Stimulated activated effector memory CD8-positive, alpha-beta T cell treated with anti-CD3 and anti-CD28 coated beads, Interleukin-12 subunit alpha, Interleukin-12 subunit beta, amount 100 ng/mL, for 72 hours (primary cell): ENCODE data around the gene HOXB6.

Experiments used
- ATAC-seq: fragments of 150-1000 bp; cut with Tn5 transposase; 2 replicates; pipeline ENCODE4 v1.10.0; 2021
- DNase-seq, 2 donors: peaks; one replicate each; pipeline ENCODE4 v3.0.0; 2021 to 2022; ENCODE audit warnings: low spot score in 2 of 2
- H3K27ac Mint-ChIP-seq: one replicate; pipeline ENCODE4 v1.8.0; 2022; ENCODE audit warnings: mild to moderate bottlenecking, mixed read lengths
- H3K36me3 Mint-ChIP-seq: one replicate; pipeline ENCODE4 v1.8.0; 2022; ENCODE audit warnings: mild to moderate bottlenecking, mixed read lengths
- H3K4me1 Mint-ChIP-seq: one replicate; pipeline ENCODE4 v1.8.0; 2022; ENCODE audit warnings: mixed read lengths
- H3K4me3 Mint-ChIP-seq: one replicate; pipeline ENCODE4 v1.8.0; 2022; ENCODE audit warnings: mild to moderate bottlenecking, mixed read lengths
- H3K9me3 Mint-ChIP-seq: one replicate; pipeline ENCODE4 v1.8.0; 2022; ENCODE audit warnings: mixed read lengths

HOXB6 gene

DNA sequence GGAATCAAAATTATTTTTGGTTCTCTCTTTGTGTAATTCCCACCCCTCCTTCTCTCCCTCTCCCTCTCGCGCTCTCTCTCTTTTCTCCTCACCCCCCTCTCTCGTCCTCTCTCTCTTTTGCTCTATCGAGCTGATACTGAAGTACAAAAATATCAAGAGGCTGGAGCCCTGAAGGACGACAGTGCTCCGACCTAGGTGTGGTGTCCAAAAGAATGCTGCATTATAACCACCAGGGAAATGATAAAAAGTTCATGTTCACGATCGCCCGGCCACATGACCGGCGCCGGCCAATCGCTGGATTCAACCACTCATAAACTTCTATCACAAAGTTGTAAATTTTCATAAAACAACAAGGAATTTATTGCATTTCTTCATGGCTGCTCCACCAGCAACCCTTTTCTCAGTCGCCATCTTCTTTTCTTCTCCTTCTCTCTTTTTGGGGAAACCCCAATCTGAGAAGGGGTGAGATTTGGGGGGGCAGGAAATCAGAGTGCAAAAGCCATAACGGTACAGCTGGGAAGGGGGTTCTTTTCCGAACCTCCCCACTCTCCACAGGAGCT, at the start of gene HOXB6:
HOXB6 (minus strand) TSS at position 217 of the 560 bp plus-strand sequence. CDS start 6,836 bp downstream, outside the sequence.
- Mint-ChIP-seq H3K36me3 (peaks cover 8% of the 10 kb centered on the region), H3K27ac (no peak within 1 kb of the TSS), H3K9me3 (no peaks in the 10 kb centered on the region), H3K4me3 (peak within 1 kb of the TSS; percentile 48), H3K4me1 (peaks cover 38% of the 10 kb centered on the region)
- ATAC-seq (no peak), DNase-seq (no peak)

DNA sequence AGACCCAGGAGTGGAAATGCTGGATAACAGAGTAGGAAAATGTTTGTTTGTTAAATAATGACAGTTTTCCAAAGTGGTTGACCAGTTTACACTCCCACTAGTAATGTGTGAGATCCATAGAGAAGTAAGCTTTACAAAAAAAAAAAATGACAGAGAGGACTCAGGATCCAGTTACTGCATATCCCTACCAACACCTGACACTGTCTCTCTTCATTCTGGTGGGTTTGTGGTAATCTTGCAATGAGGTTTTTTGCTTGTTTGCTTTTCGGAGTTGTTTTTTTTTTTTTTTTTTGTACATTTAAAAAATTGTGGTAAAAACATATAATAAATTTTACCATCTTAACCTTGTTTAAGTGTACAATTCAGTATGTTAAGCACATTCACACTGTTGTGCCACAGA, 45.0 kb upstream of the HOXB6 start:
- Mint-ChIP-seq H3K9me3 (no peaks in the 10 kb centered on the region), H3K27ac (no peak overlapping the region), H3K36me3 (no peaks in the 10 kb centered on the region), H3K4me1 (peaks cover 27% of the 10 kb centered on the region), H3K4me3 (no peak overlapping the region)
- DNase-seq = no peak
- ATAC-seq = no peak

DNA sequence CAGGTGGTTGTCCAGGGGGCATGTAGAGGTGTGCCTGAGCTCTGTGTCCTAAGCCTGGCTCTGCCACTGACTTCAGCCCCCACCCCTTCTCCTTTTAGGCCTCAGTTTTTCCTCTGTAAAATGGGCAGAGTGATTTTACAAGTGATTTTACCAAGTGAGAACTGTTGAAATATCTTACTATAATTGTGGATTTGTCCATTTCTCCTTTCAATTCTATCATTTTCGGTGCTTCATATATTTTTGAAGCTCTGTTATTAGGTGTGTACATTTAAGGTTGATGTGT, 43.1 kb upstream of the HOXB6 start:
- ATAC-seq (no peak), DNase-seq (no peak)
- Mint-ChIP-seq H3K9me3 (no peaks in the 10 kb centered on the region), H3K4me3 (peak overlapping the region; percentile 67), H3K4me1 (peaks cover 27% of the 10 kb centered on the region), H3K36me3 (no peaks in the 10 kb centered on the region), H3K27ac (peak overlapping the region; percentile 15)

GRCh38 chr17:48647103-48647962, 42.5 kb upstream of the HOXB6 start:
- peaks cover 25% of the 10 kb centered on the region for H3K4me1 Mint-ChIP-seq

DNA sequence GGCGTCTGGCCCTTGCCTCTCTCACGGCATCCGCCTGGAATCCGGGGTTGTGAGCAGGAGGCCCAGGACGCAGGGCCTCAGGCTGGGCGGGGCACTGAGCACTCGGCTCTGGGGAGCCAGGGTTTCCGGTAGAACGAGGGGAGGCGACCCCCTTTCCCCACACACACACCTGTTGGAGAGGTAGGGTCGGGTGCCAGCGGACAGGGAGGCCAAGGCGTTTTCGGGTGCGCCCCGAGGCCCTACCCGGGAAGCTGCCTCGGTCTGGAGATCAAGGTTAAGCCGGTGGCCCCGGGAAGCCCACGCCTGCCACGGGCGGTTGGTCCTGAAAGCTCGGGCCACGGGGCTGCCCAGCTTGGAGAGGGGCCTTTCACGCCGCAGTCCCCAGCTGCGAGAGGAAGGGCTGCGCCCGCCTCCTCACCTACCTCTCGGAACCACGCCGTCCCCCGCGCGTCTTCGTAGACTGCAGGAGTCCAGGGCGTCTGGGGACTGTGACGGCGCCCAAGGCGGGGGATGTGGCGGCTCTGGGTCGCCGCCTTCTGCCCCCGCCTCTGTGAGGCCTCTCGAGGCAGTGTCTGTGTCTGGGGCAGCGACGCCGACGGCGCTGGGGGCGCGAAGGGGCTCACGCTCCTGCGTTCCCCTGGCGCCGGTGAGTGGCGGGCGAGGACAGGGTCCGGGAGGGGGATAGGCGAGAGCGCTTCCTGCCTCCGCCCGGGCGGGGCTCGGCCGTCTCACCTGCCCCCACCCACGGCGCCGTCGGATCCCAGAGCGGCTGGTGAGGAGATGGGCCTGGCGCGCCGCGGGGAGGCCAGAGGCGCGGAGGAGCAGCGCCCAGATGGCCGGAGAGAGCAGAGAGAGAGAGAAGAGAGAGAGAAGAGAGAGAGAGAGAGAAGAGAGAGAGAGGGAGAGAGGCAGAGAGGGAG, 41.7 kb upstream of the HOXB6 start:
- Mint-ChIP-seq H3K4me3 (peak overlapping the region; percentile 67), H3K27ac (peak overlapping the region; percentile 15), H3K36me3 (no peaks in the 10 kb centered on the region), H3K9me3 (no peaks in the 10 kb centered on the region), H3K4me1 (peaks cover 27% of the 10 kb centered on the region)
- peak; percentile 24 to 71 for DNase-seq
- peak; percentile 82 for ATAC-seq

More at GRCh38 chr17:48647103-48647962, 42.5 kb upstream of the HOXB6 start:
- peak; percentile 5 for ATAC-seq
- peak overlapping the region; percentile 67 for H3K4me3 Mint-ChIP-seq
- peak overlapping the region; percentile 15 for H3K27ac Mint-ChIP-seq
- no peaks in the 10 kb centered on the region for H3K9me3 Mint-ChIP-seq
- no peaks in the 10 kb centered on the region for H3K36me3 Mint-ChIP-seq
- DNase-seq = no peak

DNA sequence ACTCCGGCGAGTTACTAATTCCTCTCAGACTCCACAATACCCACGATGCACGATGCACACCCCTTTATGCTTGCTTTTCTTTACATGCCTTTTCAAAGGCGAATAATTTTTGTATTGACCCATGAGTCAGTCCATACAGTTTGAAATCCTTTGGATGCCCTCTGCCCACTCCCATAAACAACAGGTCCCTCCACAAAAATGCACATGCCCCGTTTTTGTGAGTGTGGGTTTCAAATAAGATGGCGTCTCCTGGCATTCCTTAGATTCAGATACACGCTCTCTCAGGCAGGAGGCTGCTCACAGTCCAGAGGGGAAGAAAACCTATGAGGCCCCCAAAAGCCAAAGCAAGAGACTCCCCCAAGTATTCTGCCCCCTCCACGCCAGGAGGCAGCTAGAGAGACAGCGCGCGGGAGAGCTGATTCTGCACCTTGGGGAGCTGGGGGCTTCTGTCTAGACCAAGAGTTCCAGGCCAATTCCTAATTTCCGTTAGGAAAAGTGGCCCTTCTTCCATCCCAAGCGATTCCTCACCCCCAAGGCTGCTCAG, 40.9 kb upstream of the HOXB6 start:
- no peak for DNase-seq
- Mint-ChIP-seq H3K36me3 (no peaks in the 10 kb centered on the region), H3K9me3 (no peaks in the 10 kb centered on the region), H3K27ac (peak overlapping the region; percentile 15), H3K4me3 (peak overlapping the region; percentile 67), H3K4me1 (peaks cover 31% of the 10 kb centered on the region)
- ATAC-seq = no peak

GRCh38 chr17:48644910-48645557, 40.2 kb upstream of the HOXB6 start:
- no peak for ATAC-seq
- H3K27ac Mint-ChIP-seq = no peak overlapping the region

DNA sequence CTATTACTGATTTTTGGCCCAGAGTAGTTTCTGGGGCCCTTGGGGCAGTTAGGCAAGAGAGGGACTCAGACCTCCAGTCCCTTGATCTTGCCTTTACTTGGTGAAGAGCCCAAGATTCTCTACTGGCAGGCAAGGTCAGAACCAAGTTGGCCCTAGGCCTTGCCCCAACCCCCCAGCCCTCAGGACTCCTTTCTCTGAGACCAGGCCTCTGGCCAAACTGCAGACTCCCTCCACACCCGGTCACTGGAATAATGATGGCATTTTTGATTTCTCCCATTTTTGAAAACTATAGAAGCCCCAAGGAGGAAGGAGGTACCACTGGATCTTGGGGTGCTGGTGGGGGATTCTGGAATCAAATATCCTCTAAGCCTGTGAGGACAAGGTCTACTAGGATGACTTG, 39.4 kb upstream of the HOXB6 start:
- ATAC-seq (no peak), DNase-seq (no peak)
- no peaks in the 10 kb centered on the region for H3K9me3 Mint-ChIP-seq
- H3K4me1 Mint-ChIP-seq = peaks cover 31% of the 10 kb centered on the region
- no peak overlapping the region for H3K4me3 Mint-ChIP-seq
- no peak overlapping the region for H3K27ac Mint-ChIP-seq
- no peaks in the 10 kb centered on the region for H3K36me3 Mint-ChIP-seq

More at GRCh38 chr17:48644910-48645557, 40.2 kb upstream of the HOXB6 start:
- DNase-seq = no peak
- Mint-ChIP-seq H3K9me3 (no peaks in the 10 kb centered on the region), H3K4me1 (peaks cover 31% of the 10 kb centered on the region), H3K36me3 (no peaks in the 10 kb centered on the region), H3K4me3 (no peak overlapping the region)

DNA sequence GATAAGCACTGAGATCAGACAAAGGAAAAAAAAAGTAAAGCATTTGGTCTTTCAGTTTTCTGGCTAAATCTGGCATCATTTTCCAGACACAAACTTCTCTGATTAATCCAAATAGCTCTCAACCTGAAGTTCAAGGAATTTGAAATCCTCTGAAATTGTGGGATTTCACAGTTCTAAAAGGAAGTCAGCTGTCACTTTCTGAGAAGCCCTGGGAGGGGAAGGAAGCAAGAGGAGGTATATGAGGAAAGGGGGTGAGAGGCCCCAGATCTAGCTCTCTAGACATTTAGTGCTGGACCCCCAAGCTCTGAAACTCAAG, 38.9 kb upstream of the HOXB6 start:
- Mint-ChIP-seq H3K4me1 (peaks cover 31% of the 10 kb centered on the region), H3K36me3 (no peaks in the 10 kb centered on the region), H3K9me3 (no peaks in the 10 kb centered on the region), H3K27ac (no peak overlapping the region), H3K4me3 (no peak overlapping the region)
- DNase-seq = no peak
- ATAC-seq = no peak

- H3K9me3 Mint-ChIP-seq = no peaks in the 10 kb centered on the region
These were observed 38.3 kb upstream of the HOXB6 start for GRCh38 chr17:48642843-48643696.

GRCh38 chr17:48642059-48642842, 37.5 kb upstream of the HOXB6 start:
- ATAC-seq (no peak), DNase-seq (no peak)
- Mint-ChIP-seq H3K4me1 (peaks cover 23% of the 10 kb centered on the region), H3K9me3 (no peaks in the 10 kb centered on the region), H3K27ac (no peak overlapping the region), H3K36me3 (no peaks in the 10 kb centered on the region), H3K4me3 (peak overlapping the region; percentile 30)

More at GRCh38 chr17:48642843-48643696, 38.3 kb upstream of the HOXB6 start:
- ATAC-seq (no peak), DNase-seq (no peak)
- Mint-ChIP-seq H3K4me1 (peaks cover 31% of the 10 kb centered on the region), H3K27ac (no peak overlapping the region), H3K36me3 (no peaks in the 10 kb centered on the region), H3K4me3 (no peak overlapping the region)

DNA sequence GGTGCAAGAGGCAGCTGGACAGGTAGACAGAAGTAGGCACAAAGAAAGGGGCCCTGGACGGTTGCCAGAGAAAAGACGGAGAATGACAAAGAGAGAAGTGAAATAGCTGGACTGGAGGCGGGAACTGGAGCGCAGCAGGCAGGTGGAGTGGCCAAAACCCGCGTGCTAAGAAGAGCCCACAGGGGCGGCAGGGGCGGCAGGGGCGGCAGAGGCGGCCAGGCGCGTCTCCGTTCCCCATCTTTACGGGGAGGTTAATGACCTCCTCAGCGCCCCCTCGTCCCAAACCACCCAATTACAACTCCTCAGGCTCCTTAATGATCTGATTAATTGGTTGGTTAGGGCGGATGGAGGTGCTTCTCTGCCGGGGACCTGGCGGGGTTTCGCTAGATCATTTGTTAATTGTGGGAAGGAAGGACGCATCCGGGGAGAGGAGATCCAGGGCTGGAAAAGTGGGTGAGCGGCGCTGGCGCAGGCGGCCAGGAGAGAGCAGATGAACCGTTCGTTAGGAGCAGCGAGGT, 36.8 kb upstream of the HOXB6 start:
- no peak for ATAC-seq
- no peak for DNase-seq
- H3K9me3 Mint-ChIP-seq = no peaks in the 10 kb centered on the region
- H3K27ac Mint-ChIP-seq = no peak overlapping the region
- H3K4me3 Mint-ChIP-seq = peak overlapping the region; percentile 30
- peaks cover 22% of the 10 kb centered on the region for H3K4me1 Mint-ChIP-seq
- H3K36me3 Mint-ChIP-seq = no peaks in the 10 kb centered on the region

GRCh38 chr17:48640858-48641180, 36.0 kb upstream of the HOXB6 start:
- ATAC-seq (no peak), DNase-seq (no peak)
- H3K4me3 Mint-ChIP-seq = no peak overlapping the region
- H3K27ac Mint-ChIP-seq = no peak overlapping the region
- H3K36me3 Mint-ChIP-seq = no peaks in the 10 kb centered on the region
- H3K4me1 Mint-ChIP-seq = peaks cover 18% of the 10 kb centered on the region
- no peaks in the 10 kb centered on the region for H3K9me3 Mint-ChIP-seq
